ENCODE data around the gene RAF1. TPM values are rescaled to one million over a fixed set of nuclear protein-coding genes. Genes with fewer than 3 reads are reported as not detected.
"Not testable (repeated sequence)": the region's sequence is repeated elsewhere in the genome, so short reads cannot be mapped to it uniquely, and the experiment has no call there.

The RAF1 gene
- total RNA-seq, 2 experiments from 2014 or later: 79.3 to 79.8 TPM

- Mint-ChIP-seq H3K36me3 (no peaks in the 10 kb centered on the region), H3K27ac (no peak overlapping the region), H3K4me3 (no peak overlapping the region), H3K27me3 (no peaks in the 10 kb centered on the region), H3K4me1 (no peaks in the 10 kb centered on the region), H3K9me3 (no peaks in the 10 kb centered on the region)
- no peak for DNase-seq
Observed at GRCh38 chr3:12689997-12690711, 26.2 kb upstream of the RAF1 start.

DNA sequence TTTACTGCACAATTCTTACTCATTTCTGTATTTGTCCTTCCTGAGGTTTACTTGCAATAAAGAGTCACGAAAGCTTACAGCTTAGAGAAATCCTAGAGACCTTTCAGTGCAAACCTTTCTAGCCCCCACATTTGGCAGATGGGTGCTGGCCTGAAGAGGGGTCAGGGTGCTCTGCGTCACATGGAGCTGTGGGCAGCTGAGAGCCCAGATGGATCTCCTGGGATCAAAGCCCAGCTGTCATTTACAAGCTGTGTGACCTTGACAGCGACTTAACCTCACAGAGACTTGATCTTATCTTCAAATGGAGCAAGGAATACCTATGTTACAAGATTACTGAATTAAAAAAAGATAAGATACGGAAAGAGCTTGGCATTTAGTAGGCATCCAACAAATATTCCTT lies 24.0 kb upstream of the RAF1 start:
- no peak for DNase-seq

DNA sequence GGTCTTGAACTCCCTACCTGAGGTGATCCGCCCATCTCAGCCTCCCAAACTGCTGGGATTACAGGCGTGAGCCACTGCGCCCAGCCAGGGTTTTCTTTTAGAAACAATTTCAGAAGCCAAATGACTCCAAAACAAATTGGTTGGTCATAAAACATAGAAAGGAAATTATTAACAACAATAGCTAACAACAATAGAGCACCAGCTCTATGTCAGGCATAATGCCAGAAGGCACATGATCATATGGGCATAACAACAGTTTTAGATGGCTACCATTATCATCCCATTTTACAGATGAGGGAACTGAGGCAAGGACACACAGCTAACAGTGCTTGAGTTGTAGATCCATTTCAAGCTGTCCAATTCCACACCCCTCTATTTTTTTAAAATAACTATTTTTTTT lies 22.2 kb upstream of the RAF1 start:
- Mint-ChIP-seq H3K4me1 (peaks cover 11% of the 10 kb centered on the region), H3K27me3 (no peaks in the 10 kb centered on the region), H3K27ac (no peak overlapping the region), H3K9me3 (no peaks in the 10 kb centered on the region), H3K36me3 (no peaks in the 10 kb centered on the region), H3K4me3 (no peak overlapping the region)
- DNase-seq: no peak

More for the DNA sequence above, 24.0 kb upstream of the RAF1 start:
- Mint-ChIP-seq H3K4me1 (no peaks in the 10 kb centered on the region), H3K4me3 (no peak overlapping the region), H3K27ac (no peak overlapping the region), H3K36me3 (no peaks in the 10 kb centered on the region), H3K27me3 (no peaks in the 10 kb centered on the region), H3K9me3 (no peaks in the 10 kb centered on the region)

DNA sequence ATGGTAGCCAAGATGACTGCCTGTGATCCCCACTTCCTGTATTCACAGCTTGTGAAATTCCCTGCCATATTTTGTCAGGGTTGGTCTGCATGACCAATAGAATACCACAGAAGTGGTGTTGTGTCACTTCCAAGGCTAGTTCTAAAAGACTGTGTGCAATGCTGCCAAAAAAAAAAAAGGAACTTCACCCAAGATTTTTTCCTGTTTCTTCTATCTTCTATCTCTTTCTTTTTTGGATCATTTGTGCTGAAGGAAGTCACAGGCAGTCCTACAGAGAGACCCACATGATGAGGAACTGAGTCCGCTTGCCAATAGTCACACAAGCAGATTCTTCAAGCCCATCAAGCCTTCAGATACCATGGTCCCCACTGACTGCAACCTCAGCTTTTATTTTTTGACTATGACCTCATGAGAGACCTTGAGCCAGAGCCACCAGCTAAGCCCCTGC lies 18.1 kb upstream of the RAF1 start:
- Mint-ChIP-seq H3K27me3 (no peaks in the 10 kb centered on the region), H3K27ac (no peak overlapping the region), H3K4me1 (peaks cover 11% of the 10 kb centered on the region), H3K9me3 (no peaks in the 10 kb centered on the region), H3K36me3 (no peaks in the 10 kb centered on the region), H3K4me3 (no peak overlapping the region)
- no peak for DNase-seq

DNA sequence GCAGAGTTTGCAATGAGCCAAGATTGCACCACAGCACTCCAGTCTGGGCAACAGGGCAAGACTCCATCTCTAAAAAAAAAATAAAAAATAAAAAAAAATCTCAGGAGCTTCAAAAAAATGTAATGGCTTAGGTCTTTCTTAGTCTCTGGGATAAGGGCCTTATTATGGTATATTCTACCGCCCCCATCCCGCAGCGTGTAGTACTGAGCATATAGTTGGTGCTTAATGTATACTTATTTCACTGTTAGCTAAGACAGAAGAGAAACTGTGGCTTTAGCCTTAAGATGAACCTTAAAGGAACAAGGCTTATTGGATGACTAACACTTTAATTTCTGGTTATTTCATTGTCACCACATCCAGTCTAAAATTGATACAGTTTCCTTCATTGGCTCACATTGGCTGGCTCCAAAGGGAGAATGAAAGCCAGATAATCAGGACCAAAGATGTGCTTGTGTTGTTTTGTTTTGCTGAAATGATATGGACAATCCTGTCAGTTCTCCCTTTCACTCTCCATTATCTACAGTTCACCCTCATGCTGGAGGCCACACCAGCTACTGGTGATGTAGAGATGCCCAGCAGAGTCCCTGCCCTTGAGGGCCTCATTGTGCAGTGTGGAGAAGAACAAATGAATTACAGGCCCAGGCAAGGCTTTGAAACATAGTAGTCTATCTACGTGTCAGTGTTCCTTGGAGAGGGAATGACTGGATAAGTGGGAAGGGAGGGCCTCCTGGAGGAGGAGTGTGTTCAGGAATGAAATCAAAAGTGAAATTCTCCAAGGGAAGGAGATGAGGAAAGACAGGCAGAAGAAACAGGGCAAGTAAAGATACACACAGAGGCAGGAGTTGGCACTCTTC lies 17.4 kb upstream of the RAF1 start:
- no peak for DNase-seq

DNA sequence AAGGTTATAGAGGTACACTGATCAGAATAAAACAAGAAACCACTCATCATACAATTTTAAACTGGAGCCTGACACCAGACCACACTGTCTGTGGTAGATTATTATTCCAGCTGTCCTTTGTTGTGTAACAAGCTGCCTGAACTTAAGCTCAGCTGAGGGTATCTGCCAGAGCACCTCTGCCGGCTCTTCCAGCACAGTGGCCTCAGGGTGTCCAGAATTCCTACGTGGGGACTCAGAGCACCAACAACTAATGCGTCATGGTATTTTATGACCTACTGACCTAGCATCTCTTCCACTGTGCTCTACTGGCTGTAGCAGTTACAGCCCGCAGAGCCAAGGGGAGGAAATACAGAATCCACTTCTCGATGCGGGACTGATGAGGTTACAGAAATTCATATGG lies 15.6 kb upstream of the RAF1 start:
- no peaks in the 10 kb centered on the region for H3K27me3 Mint-ChIP-seq
- H3K4me3 Mint-ChIP-seq: no peak overlapping the region
- no peaks in the 10 kb centered on the region for H3K9me3 Mint-ChIP-seq
- DNase-seq: no peak
- peaks cover 11% of the 10 kb centered on the region for H3K4me1 Mint-ChIP-seq
- no peaks in the 10 kb centered on the region for H3K36me3 Mint-ChIP-seq
- no peak overlapping the region for H3K27ac Mint-ChIP-seq

More for the DNA sequence above, 17.4 kb upstream of the RAF1 start:
- no peak overlapping the region for H3K4me3 Mint-ChIP-seq
- peak overlapping the region; percentile 5 for H3K27ac Mint-ChIP-seq
- H3K36me3 Mint-ChIP-seq: no peaks in the 10 kb centered on the region
- H3K9me3 Mint-ChIP-seq: no peaks in the 10 kb centered on the region
- peaks cover 11% of the 10 kb centered on the region for H3K4me1 Mint-ChIP-seq
- H3K27me3 Mint-ChIP-seq: no peaks in the 10 kb centered on the region

DNA sequence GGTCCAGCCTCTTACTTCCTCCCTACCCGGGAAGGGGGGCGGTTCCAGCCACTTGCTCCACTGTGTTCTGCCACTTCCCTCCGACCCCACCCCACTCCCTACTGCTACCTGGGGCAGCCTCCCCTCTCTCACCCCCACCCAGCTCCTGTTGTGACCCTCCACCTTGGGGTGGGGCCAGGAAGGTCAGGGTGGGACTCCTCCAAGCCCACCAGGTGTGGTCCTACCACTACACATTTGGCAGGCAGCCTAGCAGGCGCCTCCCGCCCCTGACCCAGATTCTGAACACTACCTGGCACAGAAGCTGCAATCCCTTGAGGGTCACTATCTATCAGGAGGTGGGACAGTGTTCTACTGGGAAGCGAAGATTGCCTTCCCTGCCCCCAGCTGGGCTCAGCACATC lies 13.7 kb upstream of the RAF1 start:
- Mint-ChIP-seq H3K27me3 (no peaks in the 10 kb centered on the region), H3K9me3 (no peaks in the 10 kb centered on the region), H3K4me3 (no peak overlapping the region), H3K27ac (no peak overlapping the region), H3K4me1 (peaks cover 11% of the 10 kb centered on the region), H3K36me3 (no peaks in the 10 kb centered on the region)
- DNase-seq: no peak

- Mint-ChIP-seq H3K4me3 (no peak overlapping the region), H3K4me1 (no peaks in the 10 kb centered on the region), H3K9me3 (no peaks in the 10 kb centered on the region), H3K27ac (no peak overlapping the region), H3K36me3 (no peaks in the 10 kb centered on the region), H3K27me3 (no peaks in the 10 kb centered on the region)
- DNase-seq: no peak
Observed at GRCh38 chr3:12675115-12675810, 11.3 kb upstream of the RAF1 start.

DNA sequence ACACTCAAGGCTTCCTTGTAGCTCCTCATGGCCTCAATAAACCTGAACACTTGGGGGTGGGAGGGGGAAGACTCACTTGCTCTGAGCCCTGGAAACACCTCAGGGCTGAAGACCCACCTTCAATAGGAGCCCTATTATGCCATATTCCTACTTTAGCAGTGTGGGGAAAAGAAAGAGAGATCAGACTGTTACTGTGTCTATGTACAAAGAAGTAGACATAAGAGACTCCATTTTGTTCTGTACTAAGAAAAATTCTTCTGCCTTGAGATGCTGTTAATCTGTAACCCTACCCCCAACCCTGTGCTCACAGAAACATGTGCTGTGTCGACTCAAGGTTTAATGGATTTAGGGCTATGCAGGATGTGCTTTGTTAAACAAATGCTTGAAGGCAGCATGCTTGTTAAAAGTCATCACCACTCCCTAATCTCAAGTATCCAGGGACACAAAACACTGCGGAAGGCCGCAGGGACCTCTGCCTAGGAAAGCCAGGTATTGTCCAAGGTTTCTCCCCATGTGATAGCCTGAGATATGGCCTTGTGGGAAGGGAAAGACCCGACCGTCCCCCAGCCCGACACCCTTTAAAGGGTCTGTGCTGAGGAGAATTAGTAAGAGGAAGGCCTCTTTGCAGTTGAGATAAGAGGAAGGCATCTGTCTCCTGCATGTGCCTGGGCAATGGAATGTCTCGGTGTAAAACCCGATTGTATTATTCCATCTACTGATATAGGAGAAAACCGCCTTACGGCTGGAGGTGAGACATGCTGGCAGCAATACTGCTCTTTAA lies 10.2 kb upstream of the RAF1 start:
- H3K9me3 Mint-ChIP-seq, H3K4me1 Mint-ChIP-seq: not testable (repeated sequence)

GRCh38 chr3:12671120-12671450 lies 7.2 kb upstream of the RAF1 start:
- no peaks in the 10 kb centered on the region for H3K27me3 Mint-ChIP-seq
- DNase-seq: no peak
- H3K4me3 Mint-ChIP-seq: no peak overlapping the region
- H3K9me3 Mint-ChIP-seq: peaks cover 2% of the 10 kb centered on the region
- no peak overlapping the region for H3K27ac Mint-ChIP-seq
- H3K4me1 Mint-ChIP-seq: no peaks in the 10 kb centered on the region
- H3K36me3 Mint-ChIP-seq: no peaks in the 10 kb centered on the region

More for the DNA sequence above, 10.2 kb upstream of the RAF1 start:
- H3K27ac Mint-ChIP-seq, DNase-seq, H3K36me3 Mint-ChIP-seq, H3K4me3 Mint-ChIP-seq, H3K27me3 Mint-ChIP-seq: not testable (repeated sequence)

GRCh38 chr3:12670365-12671119 lies 6.6 kb upstream of the RAF1 start:
- Mint-ChIP-seq H3K27ac (no peak overlapping the region), H3K9me3 (peaks cover 2% of the 10 kb centered on the region), H3K4me3 (no peak overlapping the region), H3K27me3 (no peaks in the 10 kb centered on the region), H3K4me1 (no peaks in the 10 kb centered on the region), H3K36me3 (no peaks in the 10 kb centered on the region)
- no peak for DNase-seq

DNA sequence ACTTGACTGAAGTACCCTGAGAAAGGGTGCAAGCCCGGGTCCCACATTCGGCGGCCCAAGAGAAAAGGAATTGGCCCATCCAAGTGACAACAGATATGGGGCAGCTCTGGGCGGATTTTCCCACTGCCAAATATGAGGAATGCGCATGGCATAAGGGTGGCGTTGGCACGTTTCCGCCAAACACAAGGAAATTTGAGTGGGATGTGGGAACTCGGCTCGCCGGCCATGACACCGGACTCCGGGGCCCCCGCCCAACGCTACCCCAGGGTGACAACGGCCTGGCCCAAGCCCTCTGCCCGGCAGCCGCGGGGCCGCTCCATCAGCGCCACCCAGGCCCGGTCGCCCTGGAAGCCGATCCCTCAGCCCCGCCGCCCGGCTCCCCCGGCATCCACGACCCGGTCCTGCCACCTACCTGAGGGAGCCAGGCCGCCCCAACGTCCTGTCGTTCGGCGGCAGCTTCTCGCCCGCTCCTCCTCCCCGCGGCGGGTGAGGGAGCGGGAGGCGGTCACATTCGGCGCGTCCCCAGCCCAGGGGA lies 449 bp downstream of the RAF1 start:
- DNase-seq: peak; percentile 18
- Mint-ChIP-seq H3K36me3 (peaks cover 10% of the 10 kb centered on the region), H3K4me1 (peaks cover 35% of the 10 kb centered on the region), H3K27ac (peak overlapping the region; percentile 73), H3K9me3 (peaks cover 2% of the 10 kb centered on the region), H3K27me3 (no peaks in the 10 kb centered on the region), H3K4me3 (peak overlapping the region; percentile 88)

DNA sequence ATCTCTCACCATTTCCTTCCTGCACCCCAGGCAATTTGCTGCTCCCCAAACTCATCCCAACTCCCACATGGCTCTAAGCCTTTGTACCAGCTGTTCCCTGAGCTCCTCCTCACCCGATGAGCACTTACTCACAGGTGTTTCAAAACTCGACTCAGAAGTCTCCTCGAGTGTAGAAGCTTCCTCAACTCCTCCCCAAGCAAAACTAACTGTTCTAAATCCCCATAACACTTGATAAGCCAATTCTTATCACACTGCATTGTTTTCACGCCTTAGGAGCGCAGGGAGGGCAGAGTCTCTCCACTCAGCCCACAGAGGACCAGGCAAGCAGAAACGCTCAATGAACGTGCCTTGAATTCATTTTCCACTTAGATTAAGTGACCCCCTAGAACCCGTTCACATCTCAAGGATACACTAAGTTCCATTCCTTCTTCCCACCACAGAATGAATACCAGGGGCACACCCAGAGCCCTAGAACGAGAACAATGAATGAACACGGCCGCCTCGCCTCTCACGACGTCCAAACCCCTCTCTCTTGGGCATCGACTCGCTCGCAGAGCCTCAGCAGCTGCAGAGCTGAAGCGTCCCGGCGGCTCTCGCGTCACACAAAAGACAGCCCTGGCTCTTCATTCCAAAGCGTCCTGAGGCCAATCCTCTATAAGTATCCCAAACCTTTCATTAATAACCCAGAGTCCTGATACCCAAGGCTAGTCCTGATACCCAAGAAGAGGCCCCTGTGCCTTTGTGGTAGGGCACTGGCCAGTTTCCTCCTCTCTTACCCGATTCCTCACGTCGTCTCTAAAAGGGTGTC lies 1.1 kb downstream of the RAF1 start:
- Mint-ChIP-seq H3K9me3 (peaks cover 2% of the 10 kb centered on the region), H3K4me1 (peaks cover 38% of the 10 kb centered on the region)

More for the DNA sequence above, 1.1 kb downstream of the RAF1 start:
- Mint-ChIP-seq H3K36me3 (peaks cover 13% of the 10 kb centered on the region), H3K4me3 (peak overlapping the region; percentile 88), H3K27ac (peak overlapping the region; percentile 73), H3K27me3 (no peaks in the 10 kb centered on the region)
- peak; percentile 37 for DNase-seq
